Erythroblast (primary cell): ENCODE data around the gene ELK3.

Source experiments
- GATA1 ChIP-seq: IDR thresholded peaks from 2 replicates; pipeline ENCODE4 v1.6.1; 2011; ENCODE audit warnings: low read depth, mild to moderate bottlenecking, control low read depth, low read length, moderate library complexity
- POLR2A ChIP-seq: IDR thresholded peaks from 2 replicates; pipeline ENCODE4 v1.6.1; 2011; ENCODE audit warnings: mild to moderate bottlenecking, low read length

DNA sequence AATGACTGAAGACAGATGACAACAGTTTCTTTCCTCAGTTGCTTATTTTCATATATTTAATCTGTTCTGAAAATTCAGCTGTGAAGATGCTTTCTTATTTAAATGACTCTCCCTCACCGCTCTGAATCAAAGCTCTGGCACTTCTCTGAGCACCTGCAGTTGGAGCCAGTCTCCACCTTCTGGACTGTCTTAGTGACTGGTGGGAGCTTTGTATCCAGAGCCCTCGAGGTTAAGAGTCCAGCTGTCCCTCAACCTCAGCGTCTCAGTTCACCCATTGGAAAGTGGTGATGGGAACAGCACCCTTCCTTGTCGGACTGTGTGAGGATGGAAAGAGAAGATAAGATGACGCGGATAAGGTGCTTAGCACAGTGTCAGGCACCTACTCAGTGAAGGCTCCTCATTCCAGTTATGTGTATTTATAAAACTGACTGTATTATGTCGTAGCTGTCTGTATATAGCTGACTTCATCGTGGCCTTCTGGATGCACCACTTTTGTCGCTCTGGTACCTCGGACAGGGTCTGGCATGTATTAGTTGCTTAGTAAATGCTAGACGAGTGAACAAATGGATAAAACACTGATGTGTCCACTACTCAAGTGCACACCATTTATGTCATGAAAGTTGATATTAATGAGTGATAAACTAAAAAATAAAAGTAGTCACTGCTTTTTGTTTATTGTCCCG, 34.5 kb downstream of the ELK3 start:
- TF ChIP-seq POLR2A (no peak), GATA1 (no peak)
